Measurements from ENCODE around the gene NDUFS1. TPM values are rescaled to one million over a fixed set of nuclear protein-coding genes. Genes with fewer than 3 reads are reported as not detected.
"Not testable (repeated sequence)": the region's sequence is repeated elsewhere in the genome, so short reads cannot be mapped to it uniquely, and the experiment has no call there.

The NDUFS1 gene
- total RNA-seq, 6 experiments from 2014 or later: 83.5 to 89.0 (median 84.6) TPM

- Mint-ChIP-seq H3K4me1 (ENCODE audit: low read depth) (peaks cover 38% of the 10 kb centered on the region), H3K9me3 (no peaks in the 10 kb centered on the region), H3K27me3 (ENCODE audit: insufficient read depth) (peaks cover 3% of the 10 kb centered on the region), H3K4me3 (no peak overlapping the region), H3K27ac (peak overlapping the region; percentile 29; the same call in 1 of the 2 replicates), H3K36me3 (ENCODE audit: low read depth) (peaks cover 51% of the 10 kb centered on the region)
- TF ChIP-seq, protein P1, sequence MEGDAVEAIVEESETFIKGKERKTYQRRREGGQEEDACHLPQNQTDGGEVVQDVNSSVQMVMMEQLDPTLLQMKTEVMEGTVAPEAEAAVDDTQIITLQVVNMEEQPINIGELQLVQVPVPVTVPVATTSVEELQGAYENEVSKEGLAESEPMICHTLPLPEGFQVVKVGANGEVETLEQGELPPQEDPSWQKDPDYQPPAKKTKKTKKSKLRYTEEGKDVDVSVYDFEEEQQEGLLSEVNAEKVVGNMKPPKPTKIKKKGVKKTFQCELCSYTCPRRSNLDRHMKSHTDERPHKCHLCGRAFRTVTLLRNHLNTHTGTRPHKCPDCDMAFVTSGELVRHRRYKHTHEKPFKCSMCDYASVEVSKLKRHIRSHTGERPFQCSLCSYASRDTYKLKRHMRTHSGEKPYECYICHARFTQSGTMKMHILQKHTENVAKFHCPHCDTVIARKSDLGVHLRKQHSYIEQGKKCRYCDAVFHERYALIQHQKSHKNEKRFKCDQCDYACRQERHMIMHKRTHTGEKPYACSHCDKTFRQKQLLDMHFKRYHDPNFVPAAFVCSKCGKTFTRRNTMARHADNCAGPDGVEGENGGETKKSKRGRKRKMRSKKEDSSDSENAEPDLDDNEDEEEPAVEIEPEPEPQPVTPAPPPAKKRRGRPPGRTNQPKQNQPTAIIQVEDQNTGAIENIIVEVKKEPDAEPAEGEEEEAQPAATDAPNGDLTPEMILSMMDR (IDR thresholded peaks at IDR 0.05): peak; percentile 91
- DNase-seq: peak; percentile 45
Measured at GRCh38 chr2:206164261-206164862, 5.1 kb upstream of the NDUFS1 start.

DNA sequence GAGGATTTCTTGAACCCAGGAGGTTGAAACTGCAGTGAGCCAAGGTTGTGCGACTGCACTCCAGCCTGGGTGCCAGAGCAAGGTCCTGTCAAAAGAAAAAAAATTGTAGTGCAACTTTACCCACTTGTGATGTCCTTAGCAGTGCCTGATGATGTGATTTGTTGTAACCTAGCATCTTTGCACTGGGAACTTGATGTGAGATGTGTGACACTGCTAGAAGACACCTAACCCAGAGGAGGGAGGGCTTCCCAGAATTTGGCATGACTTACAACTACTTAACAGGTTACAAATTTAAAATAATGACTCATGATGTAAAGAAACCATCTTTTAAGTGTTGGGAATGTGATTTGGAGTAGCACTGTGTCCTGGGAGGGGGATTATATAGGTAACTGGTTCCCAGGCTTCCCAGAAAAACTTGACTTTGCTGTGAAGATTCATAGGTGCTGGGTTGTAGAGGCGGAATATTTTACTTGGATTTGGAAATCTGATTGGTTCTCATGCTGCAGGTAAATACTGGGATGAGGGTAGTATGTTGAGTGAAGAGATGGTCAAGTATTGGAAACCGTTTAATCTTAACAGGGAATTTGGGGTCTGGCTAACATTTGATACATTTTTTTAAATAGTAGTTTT lies 4.1 kb upstream of the NDUFS1 start:
- peaks cover 3% of the 10 kb centered on the region for H3K27me3 Mint-ChIP-seq (ENCODE audit: insufficient read depth)
- DNase-seq: no peak
- TF ChIP-seq, protein P1 (IDR thresholded peaks at IDR 0.05): no peak
- peak overlapping the region; percentile 37 for H3K27ac Mint-ChIP-seq
- H3K36me3 Mint-ChIP-seq (ENCODE audit: low read depth): peaks cover 45% of the 10 kb centered on the region
- H3K9me3 Mint-ChIP-seq: no peaks in the 10 kb centered on the region
- no peak overlapping the region for H3K4me3 Mint-ChIP-seq
- peaks cover 39% of the 10 kb centered on the region for H3K4me1 Mint-ChIP-seq (ENCODE audit: low read depth)

DNA sequence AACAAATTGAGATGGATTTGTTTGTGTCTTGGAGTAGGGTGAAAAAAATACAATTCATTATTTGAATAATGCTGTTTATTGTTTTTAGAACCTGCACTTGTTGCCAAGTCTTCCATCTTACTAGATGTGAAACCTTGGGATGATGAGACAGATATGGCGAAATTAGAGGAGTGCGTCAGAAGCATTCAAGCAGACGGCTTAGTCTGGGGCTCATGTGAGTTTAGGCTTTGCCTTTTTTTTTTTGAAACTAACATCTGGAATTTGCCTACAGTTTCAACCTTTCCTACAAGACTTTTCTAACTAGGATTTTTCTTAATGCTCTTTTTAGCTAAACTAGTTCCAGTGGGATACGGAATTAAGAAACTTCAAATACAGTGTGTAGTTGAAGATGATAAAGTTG lies 3.2 kb upstream of the NDUFS1 start:
- peaks cover 46% of the 10 kb centered on the region for H3K36me3 Mint-ChIP-seq (ENCODE audit: low read depth)
- H3K9me3 Mint-ChIP-seq; DNase-seq; H3K27me3 Mint-ChIP-seq (ENCODE audit: insufficient read depth): not testable (repeated sequence)
- H3K4me3 Mint-ChIP-seq: peak overlapping the region; percentile 51
- H3K27ac Mint-ChIP-seq: peak overlapping the region; percentile 29
- H3K4me1 Mint-ChIP-seq (ENCODE audit: low read depth): peaks cover 45% of the 10 kb centered on the region

GRCh38 chr2:206160807-206161179 lies 1.5 kb upstream of the NDUFS1 start:
- H3K4me1 Mint-ChIP-seq (ENCODE audit: low read depth): peaks cover 45% of the 10 kb centered on the region
- no peaks in the 10 kb centered on the region for H3K9me3 Mint-ChIP-seq
- TF ChIP-seq, protein P1 (IDR thresholded peaks at IDR 0.05): no peak
- peaks cover 50% of the 10 kb centered on the region for H3K36me3 Mint-ChIP-seq (ENCODE audit: low read depth)
- peaks cover 3% of the 10 kb centered on the region for H3K27me3 Mint-ChIP-seq (ENCODE audit: insufficient read depth)
- H3K4me3 Mint-ChIP-seq: peak overlapping the region; percentile 97
- no peak for DNase-seq
- H3K27ac Mint-ChIP-seq: peak overlapping the region; percentile 96

DNA sequence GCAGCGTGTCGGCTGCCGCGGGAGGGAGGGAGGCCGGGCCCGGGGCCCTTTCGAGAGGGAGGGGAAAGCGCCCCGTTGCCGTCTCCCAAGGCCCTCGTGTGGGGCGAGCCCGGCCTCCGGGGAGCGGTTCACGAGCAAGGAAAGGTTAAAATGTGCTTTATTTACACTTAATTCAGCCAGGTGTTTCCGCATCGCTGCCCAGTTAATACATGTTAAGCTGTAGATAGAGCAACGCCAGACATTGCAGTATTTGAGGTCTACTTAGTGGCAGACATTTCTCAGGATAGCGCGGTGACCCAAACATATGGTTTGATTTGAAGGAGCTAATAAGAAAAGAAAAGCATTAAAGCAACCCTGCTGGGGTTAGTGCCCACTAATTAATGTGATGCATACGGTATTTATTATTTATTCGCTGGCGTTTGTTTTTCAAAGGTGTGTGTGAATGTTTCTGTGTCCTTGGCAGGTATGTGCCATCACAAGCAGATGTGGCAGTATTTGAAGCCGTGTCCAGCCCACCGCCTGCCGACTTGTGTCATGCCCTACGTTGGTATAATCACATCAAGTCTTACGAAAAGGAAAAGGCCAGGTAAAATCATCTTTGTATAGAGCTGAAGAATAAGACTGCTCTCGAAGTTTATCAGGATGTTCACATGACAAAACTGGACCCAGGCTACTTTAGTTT lies 1.0 kb upstream of the NDUFS1 start:
- peak overlapping the region; percentile 96 for H3K27ac Mint-ChIP-seq
- DNase-seq: no peak
- TF ChIP-seq, protein P1 (IDR thresholded peaks at IDR 0.05): no peak
- H3K36me3 Mint-ChIP-seq (ENCODE audit: low read depth): peaks cover 50% of the 10 kb centered on the region
- H3K27me3 Mint-ChIP-seq (ENCODE audit: insufficient read depth): peaks cover 3% of the 10 kb centered on the region
- H3K4me3 Mint-ChIP-seq: peak overlapping the region; percentile 97
- H3K4me1 Mint-ChIP-seq (ENCODE audit: low read depth): peaks cover 45% of the 10 kb centered on the region
- H3K9me3 Mint-ChIP-seq: no peaks in the 10 kb centered on the region

Measured in HFFc6 (cell line).